Measurements from ENCODE around the gene POLD2. TPM values are rescaled to one million over a fixed set of nuclear protein-coding genes. Genes with fewer than 3 reads are reported as not detected.

POLD2 gene
- total RNA-seq, 1 experiment from 2014 or later: 131 TPM

- no peak overlapping the region for H3K18ac ChIP-seq (ENCODE audit: insufficient read length, low read depth, low read length)
- H4K8ac ChIP-seq (replicated peaks; ENCODE audit: insufficient read length, low read depth, low read length): no peak overlapping the region
- H3K9me3 ChIP-seq (ENCODE audit: control insufficient read depth, low read depth, low read length): no peaks in the 10 kb centered on the region
- no peak overlapping the region for H3T11ph ChIP-seq (ENCODE audit: low read length)
- WGBS (ENCODE audit: extremely low coverage, insufficient read length, low lambda C conversion rate): no CpG with 5 or more reads among the region's 8 CpGs
- H2BK12ac ChIP-seq (ENCODE audit: insufficient read length, low read depth, low read length): no peak overlapping the region
- H3K14ac ChIP-seq (ENCODE audit: insufficient read depth, low read length): no peak overlapping the region
- H2BK15ac ChIP-seq (ENCODE audit: low read depth, low read length): no peak overlapping the region
- no peak overlapping the region for H3K9ac ChIP-seq (ENCODE audit: extremely low read depth, insufficient read length, low read length)
- H3K9me3 Mint-ChIP-seq: no peaks in the 10 kb centered on the region
- H4K91ac ChIP-seq (ENCODE audit: insufficient read length, low read depth, low read length): no peak overlapping the region
- no peak overlapping the region for H2AK5ac ChIP-seq (ENCODE audit: insufficient read length, low read length)
- H3K4me3 Mint-ChIP-seq: no peak overlapping the region
- TF ChIP-seq, protein P1, sequence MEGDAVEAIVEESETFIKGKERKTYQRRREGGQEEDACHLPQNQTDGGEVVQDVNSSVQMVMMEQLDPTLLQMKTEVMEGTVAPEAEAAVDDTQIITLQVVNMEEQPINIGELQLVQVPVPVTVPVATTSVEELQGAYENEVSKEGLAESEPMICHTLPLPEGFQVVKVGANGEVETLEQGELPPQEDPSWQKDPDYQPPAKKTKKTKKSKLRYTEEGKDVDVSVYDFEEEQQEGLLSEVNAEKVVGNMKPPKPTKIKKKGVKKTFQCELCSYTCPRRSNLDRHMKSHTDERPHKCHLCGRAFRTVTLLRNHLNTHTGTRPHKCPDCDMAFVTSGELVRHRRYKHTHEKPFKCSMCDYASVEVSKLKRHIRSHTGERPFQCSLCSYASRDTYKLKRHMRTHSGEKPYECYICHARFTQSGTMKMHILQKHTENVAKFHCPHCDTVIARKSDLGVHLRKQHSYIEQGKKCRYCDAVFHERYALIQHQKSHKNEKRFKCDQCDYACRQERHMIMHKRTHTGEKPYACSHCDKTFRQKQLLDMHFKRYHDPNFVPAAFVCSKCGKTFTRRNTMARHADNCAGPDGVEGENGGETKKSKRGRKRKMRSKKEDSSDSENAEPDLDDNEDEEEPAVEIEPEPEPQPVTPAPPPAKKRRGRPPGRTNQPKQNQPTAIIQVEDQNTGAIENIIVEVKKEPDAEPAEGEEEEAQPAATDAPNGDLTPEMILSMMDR (conservative IDR thresholded peaks at IDR 0.05): no peak
- peaks cover 4% of the 10 kb centered on the region; the same call in 1 of the 2 replicates for H3K4me1 ChIP-seq (ENCODE audit: insufficient read depth, low read length)
- H3K23me2 ChIP-seq (ENCODE audit: insufficient read length, low read depth, low read length, poor library complexity, severe bottlenecking): no peaks in the 10 kb centered on the region
- no peak overlapping the region for H3K23ac ChIP-seq (ENCODE audit: insufficient read length, low read depth, low read length)
- H4K20me1 ChIP-seq (ENCODE audit: control insufficient read depth, insufficient read depth, insufficient read length): no peaks in the 10 kb centered on the region
- no peak overlapping the region for H2BK20ac ChIP-seq (ENCODE audit: low read depth, low read length, poor library complexity, severe bottlenecking)
- no peak overlapping the region for H4K5ac ChIP-seq (ENCODE audit: insufficient read length, low read depth, low read length)
- H3K79me2 ChIP-seq (ENCODE audit: insufficient read depth, low read length): no peaks in the 10 kb centered on the region
- H3K4ac ChIP-seq (ENCODE audit: low read depth, low read length): no peak overlapping the region
- H2BK120ac ChIP-seq (ENCODE audit: low read depth, low read length, poor library complexity, severe bottlenecking): no peak overlapping the region
- no peak overlapping the region for H3K4me2 ChIP-seq (ENCODE audit: insufficient read depth, insufficient read length, low read length)
- no peaks in the 10 kb centered on the region for H3K79me1 ChIP-seq (ENCODE audit: insufficient read depth, low read depth, low read length, poor library complexity, severe bottlenecking)
- peaks cover 3% of the 10 kb centered on the region for H3K27me3 Mint-ChIP-seq (ENCODE audit: low read depth)
- DNase-seq: no peak
- peaks cover 7 to 14% of the 10 kb centered on the region in 2 experiments; a peak in 2 of 4 replicates for H3K4me1 Mint-ChIP-seq
- H2BK5ac ChIP-seq (ENCODE audit: insufficient read length, low read length): no peak overlapping the region
- no peak overlapping the region for H3K27ac ChIP-seq (ENCODE audit: insufficient read length, low read depth, low read length)
- H3K36me3 Mint-ChIP-seq (ENCODE audit: insufficient read depth in 1 of 3, low read depth in 3 of 3): peaks cover 16 to 52% (median 45%) of the 10 kb centered on the region in 3 experiments
- no peak overlapping the region for H3K27ac Mint-ChIP-seq
- H3K27me3 ChIP-seq (ENCODE audit: insufficient read depth, low read length): no peaks in the 10 kb centered on the region
- H3K56ac ChIP-seq (ENCODE audit: insufficient read length, low read depth, low read length): no peak overlapping the region
- H2AFZ ChIP-seq (ENCODE audit: low read length): no peak overlapping the region
Measured at GRCh38 chr7:44078521-44078920, 44.8 kb downstream of the POLD2 start.
